Natural killer cell treated with Interleukin-12 subunit alpha and Interleukin-12 subunit beta and Interleukin-15 and Interleukin-18, amount 100 ng/mL, for 72 hours (primary cell): Measurements from ENCODE around the gene AFF2. TPM values are rescaled to one million over a fixed set of nuclear protein-coding genes. Genes with fewer than 3 reads are reported as not detected.

Experiments
- ATAC-seq, 2 donors: fragments of 150-1000 bp; cut with Tn5 transposase in 1 of 2; sonication (Bioruptor Pico), chemical (Tn5 transposase) in 1 of 2; 2 replicates each; pipeline ENCODE4 v1.10.0; 2021
- DNase-seq: peaks from one replicate; pipeline ENCODE4 v3.0.0; 2022; ENCODE audit warnings: low spot score
- H3K27ac Mint-ChIP-seq, 2 donors: 1 replicate in 1 of 2; 2 replicates in 1 of 2; pipeline ENCODE4 v1.8.0; 2022; ENCODE audit warnings: mixed read lengths in 2 of 2, mild to moderate bottlenecking in 1 of 2, moderate library complexity in 1 of 2
- H3K27me3 Mint-ChIP-seq, 2 donors: 1 replicate in 1 of 2; 2 replicates in 1 of 2; pipeline ENCODE4 v1.8.0; 2022; ENCODE audit warnings: mixed read lengths in 2 of 2
- H3K36me3 Mint-ChIP-seq: one replicate; pipeline ENCODE4 v1.8.0; 2022; ENCODE audit warnings: mixed read lengths
- H3K4me1 Mint-ChIP-seq, 2 donors: 1 replicate in 1 of 2; 2 replicates in 1 of 2; pipeline ENCODE4 v1.8.0; 2022; ENCODE audit warnings: low read depth in 2 of 2, mixed read lengths in 2 of 2, mild to moderate bottlenecking in 1 of 2
- H3K4me3 Mint-ChIP-seq: one replicate; pipeline ENCODE4 v1.8.0; 2022; ENCODE audit warnings: mixed read lengths
- H3K9me3 Mint-ChIP-seq: 2 replicates; pipeline ENCODE4 v1.8.0; 2022; ENCODE audit warnings: mixed read lengths
- total RNA-seq, 2 donors: library from RNA; stranded (reverse); gene quantifications; one replicate each; pipeline ENCODE4 v1.2.3, GENCODE V29; 2022

AFF2 gene
- total RNA-seq, 2 donors from 2014 or later = 1.5 to 5.1 TPM

DNA sequence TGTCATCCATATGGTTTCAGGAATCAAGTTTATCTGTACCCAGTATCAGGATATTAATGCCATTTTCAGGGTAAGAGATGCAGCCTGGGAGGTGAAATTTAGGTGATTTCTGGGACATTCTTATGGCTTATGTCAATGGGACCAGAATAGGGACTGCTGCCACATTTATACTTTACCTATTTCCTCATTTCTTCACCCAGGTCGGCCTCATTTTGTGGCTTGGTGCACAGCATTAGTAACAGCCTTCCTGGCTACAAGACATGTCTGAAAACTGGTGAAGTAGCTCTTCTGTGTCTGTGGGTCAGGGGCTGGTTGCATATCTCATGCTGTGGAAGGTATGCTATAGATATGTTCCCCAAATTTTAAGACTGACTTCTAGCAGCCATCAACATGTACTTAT, 284.8 kb downstream of the AFF2 start:
- Mint-ChIP-seq H3K9me3 (no peaks in the 10 kb centered on the region), H3K4me3 (no peak overlapping the region), H3K4me1 (no peaks in the 10 kb centered on the region), H3K36me3 (no peaks in the 10 kb centered on the region), H3K27me3 (peaks cover 0 to 4% of the 10 kb centered on the region in 2 donors), H3K27ac (no peak overlapping the region)
- DNase-seq = no peak
- no peak for ATAC-seq

DNA sequence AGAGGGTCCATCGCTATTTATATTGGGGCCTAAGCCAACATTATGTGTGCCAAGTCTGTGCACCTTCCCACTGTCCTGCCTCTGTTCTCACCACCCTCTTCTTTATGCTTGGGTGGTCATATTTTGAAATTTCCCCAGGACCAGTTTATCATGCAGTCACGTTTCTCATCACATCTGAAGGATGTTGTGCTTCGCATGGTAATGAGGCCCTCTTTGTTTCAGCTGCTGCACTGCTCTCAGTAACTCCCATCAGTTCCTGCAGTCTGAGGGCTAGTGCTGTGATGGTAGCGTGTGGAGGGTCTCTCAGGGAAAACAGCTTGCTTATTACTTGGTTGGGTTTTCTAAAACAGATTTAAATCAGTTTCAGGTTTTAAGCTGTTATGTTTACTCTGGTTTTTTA, 288.0 kb downstream of the AFF2 start:
- ATAC-seq = no peak
- no peaks in the 10 kb centered on the region for H3K4me1 Mint-ChIP-seq
- H3K27ac Mint-ChIP-seq = no peak overlapping the region
- no peaks in the 10 kb centered on the region for H3K9me3 Mint-ChIP-seq
- H3K36me3 Mint-ChIP-seq = no peaks in the 10 kb centered on the region
- no peak for DNase-seq
- H3K27me3 Mint-ChIP-seq = peaks cover 0 to 2% of the 10 kb centered on the region in 2 donors
- H3K4me3 Mint-ChIP-seq = no peak overlapping the region

DNA sequence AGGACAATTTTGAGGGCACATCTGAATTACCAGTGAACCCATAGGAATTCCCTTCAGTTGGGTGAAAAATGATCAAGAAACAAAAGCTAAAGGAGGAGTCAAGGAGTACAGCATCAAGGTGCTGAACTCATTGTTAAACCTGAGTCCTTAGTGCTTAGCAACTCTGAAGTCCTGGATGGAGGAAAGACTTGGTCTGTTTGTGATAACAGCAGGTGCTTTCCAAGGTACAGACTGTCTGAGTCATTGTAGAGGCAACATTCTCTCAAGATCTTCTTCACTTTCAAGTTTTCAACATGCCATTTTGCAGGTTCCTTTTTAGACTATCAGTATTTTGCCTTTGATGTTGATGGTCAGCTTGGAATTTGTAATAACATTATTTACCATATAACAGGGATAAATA, 293.9 kb downstream of the AFF2 start:
- DNase-seq (no peak), ATAC-seq (no peak)
- Mint-ChIP-seq H3K4me3 (no peak overlapping the region), H3K9me3 (no peaks in the 10 kb centered on the region), H3K4me1 (no peaks in the 10 kb centered on the region), H3K27me3 (peaks cover 0 to 2% of the 10 kb centered on the region in 2 donors), H3K27ac (no peak overlapping the region), H3K36me3 (no peaks in the 10 kb centered on the region)

DNA sequence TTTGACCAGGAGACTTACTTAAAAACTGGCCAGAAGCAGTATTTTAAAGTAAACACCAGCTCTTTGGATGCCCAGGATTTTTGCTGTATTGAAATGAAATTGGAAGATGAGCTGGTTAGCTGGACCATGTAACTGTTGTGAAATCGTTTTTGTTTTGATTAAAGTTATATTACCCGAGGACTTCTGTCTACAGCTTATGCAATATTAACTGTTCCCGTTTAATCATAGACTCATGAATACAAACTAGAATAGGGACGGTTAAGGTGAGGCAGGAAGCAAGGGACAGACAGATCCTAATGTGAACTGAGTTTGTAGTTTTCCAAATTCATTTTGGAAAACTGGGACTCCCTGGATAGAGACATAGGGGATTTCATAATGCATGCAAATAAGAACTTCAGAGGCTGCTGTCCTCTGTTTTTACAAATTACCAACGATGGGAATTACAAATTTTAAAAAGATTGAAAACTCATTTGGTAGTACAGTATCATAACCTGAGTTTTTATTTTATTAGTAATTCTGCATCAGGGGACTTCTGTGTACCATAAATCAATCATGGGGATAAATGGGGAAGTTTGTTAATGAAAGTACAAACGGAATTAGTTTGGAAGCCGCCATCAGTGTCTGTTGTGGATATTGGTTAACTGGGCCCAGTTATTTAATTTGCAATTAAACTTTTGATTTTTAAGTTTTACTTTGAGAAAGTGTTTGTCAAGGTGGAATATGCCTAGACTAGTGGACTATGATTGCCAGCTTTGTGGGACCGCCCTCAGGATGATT, 304.4 kb downstream of the AFF2 start:
- ATAC-seq (no peak), DNase-seq (no peak)
- H3K4me1 Mint-ChIP-seq = no peaks in the 10 kb centered on the region
- H3K36me3 Mint-ChIP-seq = no peaks in the 10 kb centered on the region
- peaks cover 0 to 6% of the 10 kb centered on the region in 2 donors for H3K27me3 Mint-ChIP-seq
- H3K4me3 Mint-ChIP-seq = no peak overlapping the region
- H3K9me3 Mint-ChIP-seq = no peaks in the 10 kb centered on the region
- no peak overlapping the region for H3K27ac Mint-ChIP-seq

GRCh38 chrX:148806145-148806870, 305.9 kb downstream of the AFF2 start:
- no peak for ATAC-seq
- no peak for DNase-seq
- Mint-ChIP-seq H3K27ac (no peak overlapping the region), H3K36me3 (no peaks in the 10 kb centered on the region), H3K4me3 (no peak overlapping the region), H3K4me1 (no peaks in the 10 kb centered on the region), H3K9me3 (no peaks in the 10 kb centered on the region), H3K27me3 (peaks cover 0 to 6% of the 10 kb centered on the region in 2 donors)

- ATAC-seq (no peak), DNase-seq (no peak)
- Mint-ChIP-seq H3K9me3 (no peaks in the 10 kb centered on the region), H3K27me3 (peaks cover 0 to 7% of the 10 kb centered on the region in 2 donors), H3K4me1 (no peaks in the 10 kb centered on the region), H3K4me3 (no peak overlapping the region), H3K27ac (no peak overlapping the region), H3K36me3 (no peaks in the 10 kb centered on the region)
These were observed 308.4 kb downstream of the AFF2 start for GRCh38 chrX:148808833-148809232.

GRCh38 chrX:148811236-148811635, 310.8 kb downstream of the AFF2 start:
- Mint-ChIP-seq H3K36me3 (no peaks in the 10 kb centered on the region), H3K4me3 (no peak overlapping the region), H3K4me1 (no peaks in the 10 kb centered on the region), H3K27ac (no peak overlapping the region), H3K9me3 (no peaks in the 10 kb centered on the region), H3K27me3 (peaks cover 0 to 11% of the 10 kb centered on the region in 2 donors)
- DNase-seq (no peak), ATAC-seq (no peak)

DNA sequence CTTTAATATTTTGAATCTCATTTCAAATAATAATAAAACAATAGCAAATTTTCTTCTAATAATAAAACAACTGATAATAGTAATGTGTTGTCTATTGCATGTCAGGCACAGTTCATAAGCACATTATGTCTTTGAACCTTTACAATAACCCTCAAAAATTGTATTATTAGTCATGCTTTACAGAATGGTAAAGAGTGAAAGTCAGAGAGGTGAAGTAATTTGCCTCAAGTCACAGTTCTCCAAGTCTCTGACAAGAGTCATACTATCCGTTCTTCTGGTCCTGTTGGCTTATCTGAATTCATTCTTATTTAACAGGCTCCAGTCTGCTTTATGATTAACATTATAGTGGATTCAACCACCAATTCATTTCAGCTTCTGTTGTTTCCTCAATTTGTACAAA, 313.0 kb downstream of the AFF2 start:
- no peaks in the 10 kb centered on the region for H3K9me3 Mint-ChIP-seq
- H3K4me1 Mint-ChIP-seq = no peaks in the 10 kb centered on the region
- DNase-seq = no peak
- H3K4me3 Mint-ChIP-seq = no peak overlapping the region
- no peaks in the 10 kb centered on the region for H3K36me3 Mint-ChIP-seq
- no peak for ATAC-seq
- H3K27ac Mint-ChIP-seq = no peak overlapping the region
- peaks cover 0 to 12% of the 10 kb centered on the region in 2 donors for H3K27me3 Mint-ChIP-seq

DNA sequence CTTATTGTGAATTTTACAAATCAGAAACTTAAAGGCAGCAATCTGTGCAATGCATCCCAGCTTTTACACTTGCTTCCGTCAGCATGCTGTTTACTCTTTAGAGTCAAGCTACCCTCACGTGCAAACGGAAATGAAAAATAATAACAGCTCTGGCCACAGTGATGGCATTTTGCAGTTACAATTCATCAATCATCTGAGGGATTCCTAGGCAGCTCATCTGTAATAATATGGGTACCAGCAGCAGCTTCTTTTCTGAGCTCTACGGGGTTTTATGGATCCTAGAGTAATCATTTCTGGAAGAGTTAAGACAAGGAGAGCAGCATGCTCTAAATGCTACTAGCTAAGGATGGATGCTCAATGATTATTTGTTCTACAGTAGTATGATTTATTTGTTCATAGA, 313.6 kb downstream of the AFF2 start:
- H3K4me3 Mint-ChIP-seq = no peak overlapping the region
- peaks cover 0 to 12% of the 10 kb centered on the region in 2 donors for H3K27me3 Mint-ChIP-seq
- no peak for ATAC-seq
- no peaks in the 10 kb centered on the region for H3K4me1 Mint-ChIP-seq
- H3K36me3 Mint-ChIP-seq = no peaks in the 10 kb centered on the region
- DNase-seq = no peak
- no peaks in the 10 kb centered on the region for H3K9me3 Mint-ChIP-seq
- H3K27ac Mint-ChIP-seq = no peak overlapping the region

GRCh38 chrX:148815218-148815961, 315.0 kb downstream of the AFF2 start:
- ATAC-seq = no peak
- H3K27me3 Mint-ChIP-seq = peaks cover 0 to 12% of the 10 kb centered on the region in 2 donors
- no peaks in the 10 kb centered on the region for H3K9me3 Mint-ChIP-seq
- no peak overlapping the region for H3K27ac Mint-ChIP-seq
- no peaks in the 10 kb centered on the region for H3K4me1 Mint-ChIP-seq
- no peak for DNase-seq
- H3K36me3 Mint-ChIP-seq = no peaks in the 10 kb centered on the region
- H3K4me3 Mint-ChIP-seq = no peak overlapping the region

DNA sequence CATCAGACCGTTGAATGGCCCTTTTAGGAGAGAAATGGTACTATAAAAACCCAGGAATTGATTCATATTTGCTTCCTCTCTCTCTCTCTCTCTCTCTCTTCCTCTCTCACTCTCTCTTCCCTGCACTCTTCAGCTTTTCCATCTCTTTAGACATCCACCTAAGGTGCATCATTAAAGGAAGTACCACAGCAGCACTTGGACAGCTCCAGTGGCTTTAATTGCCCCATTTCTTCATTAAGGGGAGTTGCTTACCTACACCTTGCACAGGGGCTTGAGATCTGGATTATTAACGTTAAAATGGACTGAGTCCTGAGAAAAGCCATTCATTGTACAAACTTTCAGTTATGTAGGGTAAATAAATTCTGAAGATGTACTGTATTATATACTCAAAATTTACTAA, 323.6 kb downstream of the AFF2 start:
- no peak for ATAC-seq
- H3K27ac Mint-ChIP-seq = no peak overlapping the region
- no peaks in the 10 kb centered on the region for H3K36me3 Mint-ChIP-seq
- no peaks in the 10 kb centered on the region for H3K27me3 Mint-ChIP-seq
- no peaks in the 10 kb centered on the region for H3K4me1 Mint-ChIP-seq
- H3K9me3 Mint-ChIP-seq = no peaks in the 10 kb centered on the region
- DNase-seq = no peak
- no peak overlapping the region for H3K4me3 Mint-ChIP-seq

- Mint-ChIP-seq H3K4me1 (no peaks in the 10 kb centered on the region), H3K27me3 (no peaks in the 10 kb centered on the region), H3K9me3 (no peaks in the 10 kb centered on the region), H3K36me3 (no peaks in the 10 kb centered on the region), H3K4me3 (no peak overlapping the region), H3K27ac (no peak overlapping the region)
- DNase-seq (no peak), ATAC-seq (no peak)
These were observed 325.3 kb downstream of the AFF2 start for GRCh38 chrX:148825696-148826095.

DNA sequence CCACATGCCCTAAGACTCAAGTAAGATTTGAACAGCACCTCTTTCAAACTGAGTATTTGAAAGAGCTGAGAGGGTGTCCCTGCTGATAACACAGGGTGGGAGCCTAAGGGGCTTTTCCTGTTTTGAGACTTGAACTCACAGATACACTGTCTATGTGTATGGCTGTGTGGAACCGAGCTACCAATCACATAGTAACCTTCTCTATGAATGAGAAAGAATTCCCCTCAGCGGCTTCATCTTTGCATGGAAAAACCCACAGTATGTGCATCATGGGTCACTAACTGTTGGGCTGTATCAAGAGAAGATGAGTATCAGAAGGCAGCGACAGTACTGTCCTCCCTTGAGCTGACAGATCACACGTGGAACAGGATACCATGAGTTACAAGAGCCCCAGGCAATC, 336.3 kb downstream of the AFF2 start:
- no peak for DNase-seq
- Mint-ChIP-seq H3K27me3 (peaks cover 4 to 5% of the 10 kb centered on the region in 2 donors), H3K27ac (no peak overlapping the region), H3K9me3 (peaks cover 2% of the 10 kb centered on the region), H3K4me1 (no peaks in the 10 kb centered on the region), H3K36me3 (no peaks in the 10 kb centered on the region), H3K4me3 (no peak overlapping the region)
- ATAC-seq = no peak

- Mint-ChIP-seq H3K4me3 (no peak overlapping the region), H3K27ac (no peak overlapping the region), H3K9me3 (no peaks in the 10 kb centered on the region), H3K4me1 (no peaks in the 10 kb centered on the region), H3K27me3 (peaks cover 0 to 5% of the 10 kb centered on the region in 2 donors), H3K36me3 (no peaks in the 10 kb centered on the region)
- DNase-seq (no peak), ATAC-seq (no peak)
These were observed 350.2 kb downstream of the AFF2 start for GRCh38 chrX:148850631-148851030.
